Stimulated activated memory B cell treated with anti-CD40 and anti-IgM and Interleukin-4, amounts not matched to agents 10 μg/mL and 1 μg/mL and 100 μg/mL, for 72 hours (primary cell): Measurements from ENCODE around the gene PRKAR1B.

Experiments used
- ATAC-seq: fragments of 150-1000 bp; cut with Tn5 transposase; 2 replicates; pipeline ENCODE4 v1.10.0; 2021
- H3K27ac Mint-ChIP-seq: one replicate; pipeline ENCODE4 v1.8.0; 2022; ENCODE audit warnings: mild to moderate bottlenecking, mixed read lengths
- H3K27me3 Mint-ChIP-seq: one replicate; pipeline ENCODE4 v1.8.0; 2022; ENCODE audit warnings: mixed read lengths
- H3K36me3 Mint-ChIP-seq: one replicate; pipeline ENCODE4 v1.8.0; 2022; ENCODE audit warnings: mixed read lengths
- H3K4me1 Mint-ChIP-seq: one replicate; pipeline ENCODE4 v1.8.0; 2022; ENCODE audit warnings: mixed read lengths
- H3K4me3 Mint-ChIP-seq: one replicate; pipeline ENCODE4 v1.8.0; 2022; ENCODE audit warnings: mild to moderate bottlenecking, moderate library complexity, mixed read lengths
- H3K9me3 Mint-ChIP-seq: one replicate; pipeline ENCODE4 v1.8.0; 2022; ENCODE audit warnings: mixed read lengths

Gene PRKAR1B

DNA sequence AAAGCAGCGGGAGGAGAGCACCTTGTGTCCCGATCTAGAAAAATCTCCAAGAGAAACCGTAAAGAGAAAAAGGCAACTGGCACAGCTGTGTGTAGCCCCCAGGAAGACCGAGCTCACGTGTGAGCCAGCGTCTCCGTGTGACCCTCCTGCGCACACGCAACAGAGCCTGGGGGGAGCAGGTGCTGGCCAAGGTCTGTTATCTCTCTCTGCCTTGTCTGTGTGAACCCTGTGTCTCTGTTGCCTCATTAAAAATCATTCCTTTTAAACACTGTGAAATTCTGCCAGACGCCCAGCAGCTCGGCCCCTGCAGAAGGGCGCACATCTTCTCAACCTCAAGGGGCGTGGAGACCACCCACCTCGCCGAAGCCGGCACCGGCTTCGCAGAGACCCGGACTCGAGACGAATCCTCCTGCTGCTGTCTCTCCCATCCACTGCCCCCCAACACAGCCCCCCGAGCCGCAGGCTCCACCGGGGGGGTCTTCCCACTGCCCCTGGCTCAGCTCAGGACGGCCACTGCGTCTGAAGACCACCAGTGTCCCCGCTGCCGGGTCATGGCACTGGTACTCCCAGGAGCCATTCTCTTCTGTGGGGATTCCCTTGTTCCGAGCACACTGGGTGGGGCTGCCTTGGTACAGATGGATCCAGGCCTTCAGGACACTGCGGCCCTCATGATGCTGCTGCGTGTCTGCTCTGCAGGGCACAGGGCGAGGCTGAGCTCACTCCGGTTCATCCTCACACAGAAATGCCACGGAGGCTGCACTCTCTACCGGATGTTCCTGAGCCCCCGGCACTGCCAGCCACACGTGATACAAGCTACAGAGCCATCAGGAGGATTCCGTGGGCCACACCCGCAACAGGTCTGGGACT is 94.9 kb downstream of the PRKAR1B start:
- Mint-ChIP-seq H3K4me3 (no peak overlapping the region), H3K4me1 (peaks cover 7% of the 10 kb centered on the region), H3K9me3 (no peaks in the 10 kb centered on the region), H3K36me3 (peaks cover 26% of the 10 kb centered on the region), H3K27ac (no peak overlapping the region), H3K27me3 (no peaks in the 10 kb centered on the region)
- no peak for ATAC-seq

DNA sequence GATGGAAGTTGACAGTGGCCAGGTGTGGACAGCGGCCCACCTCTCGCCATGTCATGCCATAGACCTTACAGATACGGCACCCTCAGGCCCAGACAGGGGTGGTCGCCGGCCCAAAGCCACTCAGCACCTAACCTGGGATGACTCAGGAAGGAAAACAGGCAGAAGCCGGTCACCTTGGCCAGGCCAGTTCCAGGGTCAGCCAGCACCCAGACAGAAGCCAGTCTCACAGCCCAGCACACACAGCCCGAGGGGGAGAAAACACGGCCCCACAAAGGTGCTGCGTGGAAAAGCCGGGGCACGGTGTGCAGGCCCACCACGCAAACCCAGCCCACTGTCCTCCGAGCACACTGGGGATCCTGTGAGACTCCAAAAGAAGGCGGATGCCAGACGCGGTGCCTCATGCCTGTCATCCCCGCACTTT is 95.8 kb downstream of the PRKAR1B start:
- no peaks in the 10 kb centered on the region for H3K27me3 Mint-ChIP-seq
- H3K4me1 Mint-ChIP-seq, result peaks cover under 1% of the 10 kb centered on the region
- peaks cover 20% of the 10 kb centered on the region for H3K36me3 Mint-ChIP-seq
- ATAC-seq, result no peak
- no peaks in the 10 kb centered on the region for H3K9me3 Mint-ChIP-seq
- H3K27ac Mint-ChIP-seq, result no peak overlapping the region
- no peak overlapping the region for H3K4me3 Mint-ChIP-seq

DNA sequence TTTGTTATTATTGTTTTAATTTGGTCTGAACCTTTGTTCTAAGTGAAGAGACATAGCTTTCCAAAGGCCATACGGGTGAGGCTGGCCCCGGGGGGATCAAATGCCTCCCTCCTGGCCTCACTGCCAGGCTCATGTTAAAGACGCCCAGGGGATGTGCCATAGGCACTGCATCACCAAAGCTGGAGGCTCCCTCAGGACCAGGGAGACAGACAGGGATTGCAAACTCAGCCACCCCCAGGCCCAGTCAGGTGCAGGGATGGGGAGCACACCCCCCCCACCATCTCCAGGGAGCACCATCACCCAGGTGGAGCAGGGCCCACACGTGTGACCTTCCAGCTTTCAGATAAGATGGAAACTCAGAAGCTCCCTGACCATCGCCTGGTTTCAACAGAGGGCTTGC is 96.5 kb downstream of the PRKAR1B start:
- no peak overlapping the region for H3K4me3 Mint-ChIP-seq
- no peak overlapping the region for H3K27ac Mint-ChIP-seq
- H3K27me3 Mint-ChIP-seq, result no peaks in the 10 kb centered on the region
- ATAC-seq, result peak; percentile 16
- peaks cover 19% of the 10 kb centered on the region for H3K36me3 Mint-ChIP-seq
- peaks cover 2% of the 10 kb centered on the region for H3K9me3 Mint-ChIP-seq
- H3K4me1 Mint-ChIP-seq, result no peaks in the 10 kb centered on the region

DNA sequence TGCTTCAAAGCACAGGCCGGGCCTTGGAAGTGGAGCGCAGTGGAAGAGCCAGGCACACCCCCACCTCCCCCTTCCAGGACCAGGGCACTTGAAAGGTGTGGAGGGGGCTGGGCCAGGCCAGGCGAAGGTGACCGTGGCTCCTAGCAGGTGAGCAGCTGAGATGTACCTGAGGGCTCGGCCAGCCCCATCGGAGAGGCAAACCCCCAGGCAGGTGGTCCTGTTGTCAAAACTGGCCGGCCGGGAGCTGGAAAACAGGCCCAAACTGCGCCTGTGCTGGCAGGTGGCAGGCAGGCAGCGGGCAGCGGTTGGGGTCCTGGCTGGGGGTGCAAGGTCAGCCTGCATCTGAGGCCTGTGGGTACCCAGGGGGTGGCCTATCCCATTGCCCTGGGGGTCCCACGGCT is 97.0 kb downstream of the PRKAR1B start:
- Mint-ChIP-seq H3K4me3 (no peak overlapping the region), H3K27me3 (no peaks in the 10 kb centered on the region), H3K4me1 (no peaks in the 10 kb centered on the region), H3K36me3 (peaks cover 21% of the 10 kb centered on the region), H3K9me3 (peaks cover 4% of the 10 kb centered on the region), H3K27ac (no peak overlapping the region)
- no peak for ATAC-seq

GRCh38 chr7:628826-629225 is 98.3 kb downstream of the PRKAR1B start:
- Mint-ChIP-seq H3K4me3 (no peak overlapping the region), H3K4me1 (no peaks in the 10 kb centered on the region), H3K9me3 (peaks cover 13% of the 10 kb centered on the region), H3K27me3 (no peaks in the 10 kb centered on the region), H3K36me3 (peaks cover 31% of the 10 kb centered on the region), H3K27ac (no peak overlapping the region)
- ATAC-seq, result no peak

GRCh38 chr7:628402-628763 is 98.7 kb downstream of the PRKAR1B start:
- H3K27me3 Mint-ChIP-seq, result no peaks in the 10 kb centered on the region

DNA sequence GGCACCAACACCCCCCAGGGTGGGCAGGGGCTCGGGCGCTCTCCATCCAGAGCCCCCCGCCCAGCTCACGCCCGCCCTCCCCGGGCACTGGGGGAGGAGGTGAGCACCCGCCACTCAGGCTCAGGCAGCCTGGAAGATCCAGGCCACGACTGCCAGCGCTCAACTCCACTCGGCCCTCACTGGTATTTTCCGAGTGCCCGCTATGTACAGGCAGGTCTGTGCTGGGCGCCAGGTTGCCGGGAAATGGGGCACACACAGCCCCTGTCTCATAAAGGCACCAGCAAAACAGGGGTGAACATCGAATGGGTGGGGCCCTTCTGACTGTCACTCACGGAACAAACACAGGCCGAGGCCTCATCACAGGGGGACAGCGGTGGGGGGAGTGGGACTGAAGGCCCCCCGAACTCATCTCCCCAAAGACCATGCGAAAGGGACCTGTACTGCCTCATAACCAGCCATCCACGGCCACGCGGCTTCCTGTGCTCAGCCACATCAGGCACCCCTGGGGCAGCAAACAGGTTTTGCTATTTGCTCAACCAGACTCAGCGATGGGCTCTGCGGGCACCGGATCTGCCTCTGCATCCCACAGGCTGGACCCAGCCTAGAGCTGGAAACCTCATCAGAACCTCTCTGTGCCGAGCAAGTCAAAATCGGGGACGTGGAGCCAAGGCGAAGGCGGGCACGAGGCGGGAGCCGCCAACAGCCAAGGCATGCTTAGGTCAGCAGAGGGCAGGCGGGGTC is 99.2 kb downstream of the PRKAR1B start:
- Mint-ChIP-seq H3K4me3 (no peak overlapping the region), H3K4me1 (no peaks in the 10 kb centered on the region), H3K27ac (no peak overlapping the region), H3K36me3 (peaks cover 36% of the 10 kb centered on the region), H3K9me3 (peaks cover 20% of the 10 kb centered on the region), H3K27me3 (no peaks in the 10 kb centered on the region)
- ATAC-seq, result no peak

More at GRCh38 chr7:628402-628763, 98.7 kb downstream of the PRKAR1B start:
- H3K36me3 Mint-ChIP-seq, result peaks cover 35% of the 10 kb centered on the region
- H3K4me1 Mint-ChIP-seq, result no peaks in the 10 kb centered on the region
- H3K27ac Mint-ChIP-seq, result no peak overlapping the region
- H3K4me3 Mint-ChIP-seq, result no peak overlapping the region
- H3K9me3 Mint-ChIP-seq, result peaks cover 16% of the 10 kb centered on the region
- ATAC-seq, result no peak

DNA sequence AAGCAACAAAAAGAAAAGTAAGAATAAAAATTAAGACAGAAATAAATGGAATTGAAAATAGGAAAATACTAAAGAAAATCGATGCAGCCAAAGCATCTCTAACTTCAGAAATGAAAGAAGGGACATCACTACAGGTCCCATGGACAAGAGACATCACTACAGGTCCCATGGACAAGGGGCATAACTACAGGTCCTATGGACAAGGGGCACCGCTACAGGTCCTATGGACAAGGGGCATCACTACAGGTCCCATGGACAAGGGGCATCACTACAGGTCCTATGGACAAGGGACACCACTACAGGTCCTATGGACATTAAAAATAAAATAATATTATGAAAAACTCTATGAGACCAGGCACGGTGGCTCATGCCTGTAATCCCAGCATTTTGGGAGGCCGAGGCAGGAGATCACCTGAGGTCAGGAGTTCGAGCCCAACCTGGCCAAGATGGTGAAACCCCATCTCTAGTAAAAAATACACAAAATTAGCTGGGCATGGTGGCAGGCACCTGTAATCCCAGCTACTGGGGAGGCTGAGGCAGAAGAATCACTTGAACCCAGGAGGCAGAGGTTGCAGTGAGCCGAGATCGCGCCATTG is 101.6 kb downstream of the PRKAR1B start:
- no peaks in the 10 kb centered on the region for H3K4me1 Mint-ChIP-seq
- peaks cover 51% of the 10 kb centered on the region for H3K36me3 Mint-ChIP-seq
- H3K9me3 Mint-ChIP-seq, result peaks cover 26% of the 10 kb centered on the region
- ATAC-seq, result no peak
- no peak overlapping the region for H3K4me3 Mint-ChIP-seq
- H3K27me3 Mint-ChIP-seq, result no peaks in the 10 kb centered on the region
- H3K27ac Mint-ChIP-seq, result no peak overlapping the region

- Mint-ChIP-seq H3K36me3 (peaks cover 66% of the 10 kb centered on the region), H3K4me3 (no peak overlapping the region), H3K9me3 (peaks cover 30% of the 10 kb centered on the region), H3K27ac (no peak overlapping the region), H3K27me3 (no peaks in the 10 kb centered on the region), H3K4me1 (peaks cover 4% of the 10 kb centered on the region)
- ATAC-seq, result no peak
These were observed 103.6 kb downstream of the PRKAR1B start for GRCh38 chr7:623464-623863.

DNA sequence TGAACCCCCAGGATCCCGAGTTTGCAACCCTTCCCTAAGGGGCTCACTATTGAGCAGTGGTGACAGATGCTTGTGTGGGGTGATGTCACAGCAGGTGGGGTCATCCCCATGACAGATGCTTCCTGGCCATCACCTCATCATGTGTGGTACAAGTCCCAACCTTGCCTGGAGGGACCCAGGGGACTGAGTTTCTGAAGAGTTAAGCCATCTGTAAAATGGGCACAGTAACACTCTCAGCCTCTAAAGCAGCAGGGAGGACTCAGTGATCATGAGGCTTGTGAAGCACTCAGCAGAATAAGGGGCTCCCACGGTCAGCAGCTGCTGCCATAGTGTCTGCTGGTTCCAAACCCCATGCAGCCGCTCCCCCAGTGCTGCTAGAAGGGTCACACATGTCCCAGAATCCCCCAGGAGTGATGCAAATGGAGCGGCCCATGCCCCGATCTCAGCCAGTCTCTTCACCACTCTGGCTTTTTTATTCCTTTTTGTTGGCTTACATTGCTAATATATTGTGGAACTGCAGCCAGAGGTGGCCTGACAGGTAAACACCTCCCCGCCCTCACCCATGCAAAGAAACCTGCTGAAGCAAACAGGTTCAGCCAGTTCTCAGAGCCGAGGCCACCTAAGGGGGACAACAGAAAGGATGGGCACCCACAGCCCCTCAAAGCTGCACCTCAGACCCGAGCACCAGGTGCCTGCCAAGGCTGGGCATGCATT is 105.4 kb downstream of the PRKAR1B start:
- Mint-ChIP-seq H3K9me3 (peaks cover 30% of the 10 kb centered on the region), H3K4me1 (peaks cover 9% of the 10 kb centered on the region), H3K4me3 (no peak overlapping the region), H3K36me3 (peaks cover 65% of the 10 kb centered on the region), H3K27me3 (no peaks in the 10 kb centered on the region), H3K27ac (no peak overlapping the region)
- ATAC-seq, result no peak

GRCh38 chr7:620885-621284 is 106.2 kb downstream of the PRKAR1B start:
- ATAC-seq, result no peak
- Mint-ChIP-seq H3K4me1 (peaks cover 9% of the 10 kb centered on the region), H3K27me3 (no peaks in the 10 kb centered on the region), H3K9me3 (peaks cover 29% of the 10 kb centered on the region), H3K36me3 (peaks cover 65% of the 10 kb centered on the region), H3K4me3 (no peak overlapping the region), H3K27ac (no peak overlapping the region)

- Mint-ChIP-seq H3K4me3 (no peak overlapping the region), H3K27ac (no peak overlapping the region), H3K4me1 (peaks cover 9% of the 10 kb centered on the region), H3K36me3 (peaks cover 62% of the 10 kb centered on the region), H3K27me3 (no peaks in the 10 kb centered on the region), H3K9me3 (peaks cover 25% of the 10 kb centered on the region)
- no peak for ATAC-seq
These were observed 107.0 kb downstream of the PRKAR1B start for GRCh38 chr7:620056-620455.

DNA sequence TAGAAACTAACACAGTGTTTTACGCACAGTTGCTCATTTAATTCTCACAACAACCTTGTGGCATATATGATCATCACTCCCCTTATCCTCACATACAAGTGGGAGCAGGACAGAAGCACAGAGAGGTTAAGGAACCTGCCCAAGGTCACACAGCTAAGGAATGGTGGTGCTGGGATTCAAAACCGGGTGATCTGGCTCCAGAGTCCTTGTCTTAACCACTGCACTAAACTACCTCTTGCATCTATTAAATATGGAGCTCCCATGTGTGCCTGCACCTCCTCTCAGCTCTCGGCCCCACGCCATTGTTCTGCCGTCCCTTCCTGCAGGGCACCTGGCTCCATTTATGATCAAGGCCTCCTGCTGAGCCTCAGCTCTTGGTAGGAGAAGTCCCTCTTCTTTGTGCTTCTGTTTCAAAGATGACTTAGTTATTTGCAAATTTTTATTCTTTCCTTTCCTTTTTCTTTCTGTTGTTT is 107.7 kb downstream of the PRKAR1B start:
- H3K4me1 Mint-ChIP-seq, result peaks cover 9% of the 10 kb centered on the region
- H3K9me3 Mint-ChIP-seq, result peaks cover 19% of the 10 kb centered on the region
- peaks cover 56% of the 10 kb centered on the region for H3K36me3 Mint-ChIP-seq
- ATAC-seq, result no peak
- no peak overlapping the region for H3K4me3 Mint-ChIP-seq
- H3K27ac Mint-ChIP-seq, result no peak overlapping the region
- no peaks in the 10 kb centered on the region for H3K27me3 Mint-ChIP-seq

DNA sequence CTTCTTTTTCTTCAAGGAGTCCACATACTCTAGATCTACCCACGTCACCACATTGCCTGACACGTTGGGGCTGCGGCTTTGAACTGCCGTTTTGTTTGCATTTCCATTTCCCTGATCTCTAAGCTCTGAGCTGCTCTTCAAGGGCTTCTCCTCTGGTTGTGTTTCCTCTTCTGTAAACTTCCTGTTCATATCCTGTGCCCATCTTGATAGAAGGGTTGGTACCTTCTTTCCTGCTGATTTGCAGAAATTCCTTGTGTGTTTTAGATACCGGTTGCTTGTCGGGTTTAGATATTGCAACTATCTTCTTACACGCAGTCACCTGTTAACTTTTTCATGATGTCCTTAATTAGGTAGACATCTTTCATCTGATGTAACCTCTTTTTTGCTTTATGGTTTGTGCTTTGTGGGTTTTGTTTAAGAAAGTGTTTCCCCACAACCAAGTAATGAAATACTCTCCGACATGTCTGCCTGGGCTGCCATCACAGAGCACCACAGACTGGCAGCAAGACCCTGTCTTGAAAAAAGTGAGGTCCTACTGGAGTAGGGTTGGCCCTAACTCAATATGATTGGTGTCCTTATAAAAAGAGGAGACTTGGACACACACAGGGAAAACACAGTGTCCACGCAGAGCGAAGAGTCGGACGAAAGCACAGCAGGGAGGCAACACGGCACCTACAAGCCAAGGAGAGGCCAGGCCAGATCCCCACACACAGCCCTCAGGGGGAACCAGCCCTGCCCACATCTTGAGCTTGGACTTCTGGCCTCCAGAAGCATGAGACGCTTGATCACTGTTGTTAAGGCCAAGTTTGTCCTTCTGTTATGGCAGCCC is 108.3 kb downstream of the PRKAR1B start:
- H3K27ac Mint-ChIP-seq, result peak overlapping the region; percentile 2
- no peaks in the 10 kb centered on the region for H3K27me3 Mint-ChIP-seq
- H3K36me3 Mint-ChIP-seq, result peaks cover 52% of the 10 kb centered on the region
- ATAC-seq, result no peak
- peaks cover 17% of the 10 kb centered on the region for H3K9me3 Mint-ChIP-seq
- H3K4me1 Mint-ChIP-seq, result peaks cover 9% of the 10 kb centered on the region
- H3K4me3 Mint-ChIP-seq, result no peak overlapping the region
